OCI-LY3 (cell line): ENCODE measurements around the gene NSG1.

Experiments used
- CTCF ChIP-seq: fragments of 200-600, 300-600 bp; sonication (generic); IDR thresholded peaks from 2 replicates; pipeline ENCODE4 v1.5.1; 2014; ENCODE audit warnings: antibody characterized with exemption, low read length, low read depth
- EZH2phosphoT487 ChIP-seq: fragments of 200-600 bp; shearing (Covaris generic); IDR thresholded peaks from 2 replicates; pipeline ENCODE4 v1.6.1; 2018; ENCODE audit warnings: antibody characterized with exemption, mixed run types, low read depth

- no peak for TF ChIP-seq CTCF
- TF ChIP-seq EZH2phosphoT487, result no peak
Observed at GRCh38 chr4:4462970-4463369, 76.1 kb downstream of the NSG1 start.
